ENCODE data around the gene POLE. TPM values are rescaled to one million over a fixed set of nuclear protein-coding genes. Genes with fewer than 3 reads are reported as not detected.

The POLE gene
- total and polyA plus RNA-seq, 9 of the 15 experiments (the other 6 are each of a cell fraction or from before 2014, with no cell fraction given), result 2.4 to 154 (median 49.6) TPM

DNA sequence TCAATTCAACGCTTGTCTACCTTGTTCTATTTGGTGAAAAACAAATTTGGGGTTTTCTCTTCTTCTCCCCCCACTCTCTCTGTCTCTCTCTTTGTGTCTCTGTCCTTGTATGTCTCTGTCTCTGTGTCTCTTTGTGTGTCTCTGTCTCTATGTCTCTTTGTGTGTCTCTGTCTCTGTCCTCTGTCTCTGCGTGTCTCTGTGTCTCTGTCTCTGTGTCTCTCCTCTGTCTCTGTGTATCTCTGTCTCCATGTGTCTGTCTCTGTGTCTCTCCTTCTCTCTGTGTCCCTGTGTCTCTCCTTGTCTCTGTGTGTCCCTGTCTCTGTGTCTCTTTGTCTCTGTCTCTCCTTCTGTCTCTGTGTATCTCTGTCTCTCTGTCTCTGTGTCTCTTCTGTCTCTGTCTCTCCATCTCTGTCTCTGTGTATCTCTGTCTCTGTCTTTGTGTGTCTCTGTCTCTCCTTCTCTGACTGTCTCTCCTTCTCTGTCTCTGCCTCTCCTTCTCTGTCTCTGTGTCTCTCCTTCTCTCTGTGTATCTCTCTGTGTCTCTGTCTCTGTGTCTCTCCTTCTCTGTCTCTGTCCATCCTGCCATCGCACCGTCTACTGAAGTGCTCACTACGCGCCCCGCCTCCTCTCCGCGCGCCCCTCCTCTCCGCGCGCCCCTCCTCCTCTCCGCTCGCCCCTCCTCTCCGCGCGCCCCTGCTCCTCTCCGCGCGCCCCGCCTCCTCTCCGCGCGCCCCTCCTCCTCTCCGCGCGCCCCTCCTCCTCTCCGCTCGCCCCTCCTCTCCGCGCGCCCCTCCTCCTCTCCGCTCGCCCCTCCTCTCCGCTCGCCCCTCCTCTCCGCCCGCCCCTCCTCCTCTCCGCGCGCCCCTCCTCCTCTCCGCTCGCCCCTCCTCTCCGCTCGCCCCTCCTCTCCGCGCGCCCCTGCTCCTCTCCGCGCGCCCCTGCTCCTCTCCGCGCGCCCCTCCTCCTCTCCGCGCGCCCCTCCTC lies 89.5 kb downstream of the POLE start (continued):
- TF ChIP-seq MITF (IDR thresholded peaks at IDR 0.05) (no peak), ESRRB (CRISPR knock-in tag; IDR thresholded peaks at IDR 0.05; ENCODE audit: borderline replicate concordance) (no peak), SRSF1 (IDR thresholded peaks at IDR 0.05; ENCODE audit: low read depth, low read length) (no peak), HMGN3 (IDR thresholded peaks at IDR 0.05; ENCODE audit: borderline replicate concordance, extremely low read depth, insufficient read length, low read depth, low read length) (no peak), SIN3A (IDR thresholded peaks at IDR 0.05; ENCODE audit: borderline replicate concordance in 2 of 2, control insufficient read depth in 1 of 2, low read depth in 2 of 2, low read length in 2 of 2) (no peak), SUPT5H (IDR thresholded peaks at IDR 0.05) (no peak), RBM14 (IDR thresholded peaks at IDR 0.05; ENCODE audit: borderline replicate concordance, insufficient read depth, low read depth, low read length) (no peak), TAF1 (IDR thresholded peaks at IDR 0.05; ENCODE audit: control insufficient read depth, extremely low read depth, insufficient read depth, low read length, severe bottlenecking) (no peak), JUN (IDR thresholded peaks at IDR 0.05; ENCODE audit: borderline replicate concordance, low read depth, low read length) (no peak), JUN (CRISPR knock-in tag; IDR thresholded peaks at IDR 0.05; ENCODE audit: borderline replicate concordance) (no peak), NCOA4 (IDR thresholded peaks at IDR 0.05; ENCODE audit: partially characterized antibody) (peak; percentile 73), HDAC3 (IDR thresholded peaks at IDR 0.05; ENCODE audit: borderline replicate concordance, partially characterized antibody) (no peak), JUNB (CRISPR knock-in tag; conservative IDR thresholded peaks at IDR 0.05) (no peak), ATF3 (IDR thresholded peaks at IDR 0.05) (no peak), ATF3 (CRISPR knock-in tag; conservative IDR thresholded peaks at IDR 0.05) (no peak)
- TF ChIP-seq, protein P1, sequence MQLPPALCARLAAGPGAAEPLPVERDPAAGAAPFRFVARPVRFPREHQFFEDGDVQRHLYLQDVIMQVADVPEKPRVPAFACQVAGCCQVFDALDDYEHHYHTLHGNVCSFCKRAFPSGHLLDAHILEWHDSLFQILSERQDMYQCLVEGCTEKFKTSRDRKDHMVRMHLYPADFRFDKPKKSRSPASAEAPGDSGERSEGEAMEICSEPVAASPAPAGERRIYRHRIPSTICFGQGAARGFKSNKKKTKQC (CRISPR knock-in tag; IDR thresholded peaks at IDR 0.05), result no peak
- TF ChIP-seq, protein P2, sequence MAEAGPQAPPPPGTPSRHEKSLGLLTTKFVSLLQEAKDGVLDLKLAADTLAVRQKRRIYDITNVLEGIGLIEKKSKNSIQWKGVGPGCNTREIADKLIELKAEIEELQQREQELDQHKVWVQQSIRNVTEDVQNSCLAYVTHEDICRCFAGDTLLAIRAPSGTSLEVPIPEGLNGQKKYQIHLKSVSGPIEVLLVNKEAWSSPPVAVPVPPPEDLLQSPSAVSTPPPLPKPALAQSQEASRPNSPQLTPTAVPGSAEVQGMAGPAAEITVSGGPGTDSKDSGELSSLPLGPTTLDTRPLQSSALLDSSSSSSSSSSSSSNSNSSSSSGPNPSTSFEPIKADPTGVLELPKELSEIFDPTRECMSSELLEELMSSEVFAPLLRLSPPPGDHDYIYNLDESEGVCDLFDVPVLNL (CRISPR knock-in tag; IDR thresholded peaks at IDR 0.05; ENCODE audit: low read depth), result no peak
- TF ChIP-seq, protein P3, sequence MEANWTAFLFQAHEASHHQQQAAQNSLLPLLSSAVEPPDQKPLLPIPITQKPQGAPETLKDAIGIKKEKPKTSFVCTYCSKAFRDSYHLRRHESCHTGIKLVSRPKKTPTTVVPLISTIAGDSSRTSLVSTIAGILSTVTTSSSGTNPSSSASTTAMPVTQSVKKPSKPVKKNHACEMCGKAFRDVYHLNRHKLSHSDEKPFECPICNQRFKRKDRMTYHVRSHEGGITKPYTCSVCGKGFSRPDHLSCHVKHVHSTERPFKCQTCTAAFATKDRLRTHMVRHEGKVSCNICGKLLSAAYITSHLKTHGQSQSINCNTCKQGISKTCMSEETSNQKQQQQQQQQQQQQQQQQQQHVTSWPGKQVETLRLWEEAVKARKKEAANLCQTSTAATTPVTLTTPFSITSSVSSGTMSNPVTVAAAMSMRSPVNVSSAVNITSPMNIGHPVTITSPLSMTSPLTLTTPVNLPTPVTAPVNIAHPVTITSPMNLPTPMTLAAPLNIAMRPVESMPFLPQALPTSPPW (CRISPR knock-in tag; IDR thresholded peaks at IDR 0.05), result peak; percentile 68; the same call in 1 of the 2 replicates
